Stimulated activated CD8-positive, alpha-beta memory T cell treated with anti-CD3 and anti-CD28 coated beads, Interleukin-12 subunit alpha, Interleukin-12 subunit beta, amount 100 ng/mL, for 24 hours (primary cell): ENCODE data around the gene PRM3.

Experiments
- DNase-seq: peaks from one replicate; pipeline ENCODE4 v3.0.0-alpha.2; 2020; ENCODE audit errors: extremely low read depth

Gene PRM3

DNA sequence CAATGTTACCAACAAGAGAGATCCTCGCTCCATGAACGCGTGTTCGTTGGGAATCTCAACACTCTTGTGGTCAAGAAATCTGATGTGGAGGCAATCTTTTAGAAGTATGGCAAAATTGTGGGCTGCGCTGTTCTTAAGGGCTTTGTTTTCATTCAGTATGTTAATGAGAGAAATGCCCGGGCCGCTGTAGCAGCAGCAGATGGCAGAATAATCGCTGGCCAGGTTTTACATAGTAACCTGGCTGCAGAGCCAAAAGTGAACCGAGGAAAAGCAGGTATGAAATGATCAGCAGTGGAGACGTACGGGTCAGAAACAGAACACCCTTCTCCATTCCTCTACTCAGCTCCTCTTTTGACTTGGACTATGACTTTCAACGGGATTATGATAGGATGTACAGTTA is 30.8 kb downstream of the PRM3 start:
- DNase-seq: no peak

DNA sequence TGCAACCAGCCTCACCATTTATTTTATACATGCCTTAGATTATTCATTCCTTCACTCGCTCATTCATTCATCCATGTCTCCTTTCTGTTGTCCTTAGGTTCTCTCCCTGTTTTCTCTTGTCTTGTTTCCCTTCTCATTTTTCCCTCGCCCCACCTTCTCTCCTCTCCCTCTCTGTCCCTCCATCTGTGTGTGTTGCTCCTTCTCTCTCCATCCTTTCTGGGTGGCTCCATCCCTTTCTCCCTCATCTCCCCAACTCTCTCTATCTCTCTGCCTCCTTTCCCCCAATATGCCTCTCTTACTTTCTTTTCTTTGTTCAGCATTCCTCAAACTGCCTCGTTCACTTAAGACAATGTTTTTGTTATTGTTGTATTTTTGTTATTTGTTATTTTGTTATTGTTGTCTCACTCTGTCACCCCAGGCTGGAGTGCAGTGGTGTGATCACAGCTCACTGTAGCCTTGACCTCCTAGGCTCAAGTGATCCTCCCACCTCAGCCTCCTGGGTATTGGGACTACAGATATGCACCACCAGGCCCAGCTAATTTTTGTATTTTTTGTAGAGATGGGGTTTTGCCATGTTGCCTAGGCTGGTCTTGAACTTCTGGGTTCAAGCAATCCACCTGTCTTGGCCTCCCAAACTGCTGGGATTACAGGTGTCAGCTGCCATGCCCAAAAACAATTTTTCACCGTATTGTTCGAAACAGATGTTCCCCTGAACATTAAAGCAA is 31.8 kb downstream of the PRM3 start:
- no peak for DNase-seq

DNA sequence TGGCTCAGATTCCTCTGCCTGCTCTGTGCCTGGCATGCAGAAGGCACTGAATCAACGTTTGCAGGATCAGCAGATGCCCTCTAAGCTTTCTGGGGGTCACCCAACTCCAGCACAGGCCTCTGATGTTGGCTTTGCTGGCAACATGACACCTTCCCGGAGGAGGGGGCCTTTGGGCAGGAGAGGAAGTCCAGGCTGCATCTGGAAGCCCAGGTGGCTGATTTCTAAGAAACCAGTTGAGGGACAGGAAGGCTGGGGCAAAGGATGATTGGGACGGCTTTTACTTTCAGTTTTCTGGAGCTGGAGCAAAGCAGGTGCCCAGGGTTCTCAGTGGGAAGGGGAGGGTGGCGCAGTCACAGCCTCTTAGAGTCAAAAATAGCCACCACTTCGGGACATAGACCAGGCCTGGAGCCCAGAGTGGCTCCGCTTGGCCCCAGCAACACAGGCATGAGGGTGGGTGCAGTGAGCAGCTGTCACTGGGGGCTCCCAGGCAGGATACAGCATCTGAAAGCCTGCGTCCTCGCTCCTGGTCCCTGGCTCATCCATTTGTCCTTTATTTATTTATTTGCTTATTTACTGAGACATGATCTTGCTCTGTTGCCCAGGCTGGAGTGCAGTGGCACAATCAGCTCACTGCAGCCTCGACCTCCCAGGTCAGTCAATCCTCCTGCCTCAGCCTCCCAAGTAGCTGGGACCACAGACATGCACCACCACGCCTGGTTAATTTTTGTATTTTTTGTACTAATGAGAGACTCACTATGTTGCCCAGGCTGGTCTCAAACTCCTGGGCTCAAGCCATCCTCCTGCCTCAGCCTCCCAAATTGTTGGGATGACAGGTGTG is 32.6 kb downstream of the PRM3 start:
- no peak for DNase-seq

DNA sequence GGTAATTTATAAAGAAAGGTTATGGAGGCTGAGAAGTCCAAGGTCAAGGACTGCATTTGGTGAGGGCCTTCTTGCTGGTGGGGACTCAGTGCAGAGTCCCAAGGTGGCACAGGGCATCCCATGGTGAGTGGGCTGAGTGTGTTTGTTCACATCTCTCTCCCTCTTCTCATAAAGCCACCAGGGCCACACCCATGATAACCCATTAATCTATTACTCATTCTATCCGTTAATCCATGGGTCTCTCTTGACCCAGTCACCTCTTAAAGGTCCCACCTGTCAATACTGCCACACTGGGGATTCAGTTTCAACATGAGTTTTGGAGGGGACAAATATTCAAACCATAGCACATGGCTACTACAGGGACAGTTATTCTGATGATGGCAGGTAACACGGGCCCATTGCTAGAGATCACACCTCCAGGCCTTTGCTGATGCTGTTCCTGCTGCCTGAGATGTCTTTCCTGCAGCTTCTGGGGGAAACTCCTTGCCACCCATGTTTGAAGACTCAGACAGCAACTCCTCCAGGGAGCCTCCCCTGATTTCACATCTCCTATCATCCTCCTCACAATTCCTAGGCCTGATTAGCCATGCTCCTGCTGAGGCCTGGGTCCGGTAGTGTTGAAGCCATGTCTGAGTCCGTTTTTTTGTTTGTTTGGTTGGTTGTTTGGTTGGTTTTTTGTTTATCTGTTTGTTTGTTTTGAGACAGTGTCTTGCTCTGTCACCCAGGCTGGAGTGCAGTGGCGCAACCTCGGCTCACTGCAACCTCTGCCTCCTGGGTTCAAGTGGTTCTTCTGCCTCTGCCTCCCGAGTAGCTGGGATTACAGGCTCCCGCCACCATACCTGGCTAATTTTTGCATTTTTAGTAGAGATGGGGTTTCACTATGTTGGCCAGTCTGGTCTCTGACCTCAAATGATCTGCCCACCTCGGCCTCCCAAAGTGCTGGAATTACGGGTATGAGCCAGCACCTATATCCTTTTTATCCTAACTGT is 33.5 kb downstream of the PRM3 start:
- no peak for DNase-seq

DNA sequence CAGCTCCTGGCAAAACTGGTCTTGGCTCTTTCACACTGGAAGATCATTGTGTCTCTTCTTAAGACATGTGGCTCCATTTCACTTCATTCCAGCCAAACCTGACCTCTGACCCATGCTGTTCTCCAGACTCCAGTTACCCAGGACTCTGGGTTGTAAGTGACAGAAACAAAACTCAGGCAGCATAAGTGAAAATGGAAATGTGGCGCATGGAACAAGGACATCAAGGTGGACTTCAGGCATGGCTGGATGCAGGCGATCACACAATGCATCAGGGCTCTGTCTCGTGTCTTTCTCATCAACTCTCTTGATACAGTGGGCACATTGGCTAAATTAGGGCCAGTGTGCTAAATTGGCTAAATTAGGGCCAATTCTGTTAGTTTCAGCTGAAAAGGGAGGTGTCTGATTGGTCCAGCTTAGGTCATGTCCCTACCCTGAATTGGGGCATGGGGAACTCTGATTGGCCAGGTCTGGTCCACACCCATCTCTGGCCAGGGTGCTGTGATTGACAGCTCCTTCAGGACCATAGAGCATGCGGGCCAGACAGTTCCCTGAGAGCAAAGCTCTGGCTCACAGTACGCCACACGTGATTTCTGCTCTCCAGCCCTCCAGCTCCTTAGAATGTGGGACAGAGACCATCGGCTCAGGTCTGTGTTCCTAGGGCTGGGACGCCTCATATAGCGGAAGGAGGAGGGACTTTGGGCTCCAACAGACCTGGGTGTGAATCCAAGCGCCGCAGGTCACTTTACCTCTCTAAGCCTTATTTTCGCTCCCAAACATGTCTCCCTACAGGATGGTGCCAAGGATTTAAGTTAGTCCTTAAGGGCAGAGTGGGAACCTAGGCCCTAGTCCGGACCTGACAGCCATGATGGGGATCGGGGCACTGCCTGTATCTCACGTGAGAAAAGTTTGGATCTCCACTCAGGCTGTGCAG is 34.9 kb downstream of the PRM3 start:
- DNase-seq: no peak

DNA sequence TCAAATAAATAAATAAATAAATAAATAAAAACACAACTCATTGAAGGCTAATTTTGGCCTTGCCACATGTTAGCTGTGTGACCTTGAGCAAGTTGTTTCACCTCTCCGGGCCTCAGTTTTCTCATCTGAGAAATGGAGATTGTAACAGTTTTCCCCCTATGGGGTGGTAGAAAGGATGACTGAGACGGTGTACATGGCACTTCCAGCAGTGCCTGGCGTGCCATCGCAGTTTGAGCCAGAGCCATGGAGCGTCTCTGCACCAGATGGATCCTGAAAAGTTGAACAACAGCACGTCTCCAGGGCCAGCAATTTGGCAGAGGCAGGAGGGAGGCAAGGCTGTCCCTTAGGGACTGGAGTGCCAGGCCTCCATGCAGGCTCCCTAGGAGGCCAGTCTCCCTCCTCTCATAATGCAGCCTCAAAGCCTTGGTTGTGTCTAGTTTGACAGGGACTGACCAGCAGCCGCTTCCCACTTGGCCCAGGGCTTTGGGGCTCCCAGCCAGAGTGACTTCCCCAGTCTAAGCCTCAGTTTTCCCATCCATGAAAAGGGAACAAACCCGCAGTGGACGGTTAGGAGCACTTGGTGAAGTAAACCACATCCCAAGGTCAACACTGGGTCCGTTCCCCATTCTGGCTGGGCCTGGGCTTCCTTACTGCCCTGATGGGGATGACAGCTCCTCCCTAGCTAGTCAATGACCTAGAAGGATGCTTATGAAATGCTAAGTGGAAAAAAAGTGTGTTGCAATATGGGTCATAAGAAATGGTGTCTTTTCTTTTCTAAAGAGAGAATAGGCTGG is 36.8 kb downstream of the PRM3 start:
- DNase-seq: no peak

DNA sequence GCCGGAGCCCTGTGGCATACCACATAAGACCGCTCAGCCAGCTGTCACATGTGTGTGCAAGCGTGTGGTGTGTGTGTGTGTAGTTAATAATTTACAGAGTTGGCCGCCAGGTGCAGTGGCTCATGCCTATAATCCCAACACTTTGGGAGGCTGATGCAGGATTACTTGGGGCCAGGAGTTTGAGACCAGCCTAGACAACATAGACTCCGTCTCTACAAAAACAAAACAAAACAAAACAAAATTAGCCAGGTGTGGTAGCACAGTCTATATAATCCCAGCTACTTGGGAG is 37.8 kb downstream of the PRM3 start:
- no peak for DNase-seq

DNA sequence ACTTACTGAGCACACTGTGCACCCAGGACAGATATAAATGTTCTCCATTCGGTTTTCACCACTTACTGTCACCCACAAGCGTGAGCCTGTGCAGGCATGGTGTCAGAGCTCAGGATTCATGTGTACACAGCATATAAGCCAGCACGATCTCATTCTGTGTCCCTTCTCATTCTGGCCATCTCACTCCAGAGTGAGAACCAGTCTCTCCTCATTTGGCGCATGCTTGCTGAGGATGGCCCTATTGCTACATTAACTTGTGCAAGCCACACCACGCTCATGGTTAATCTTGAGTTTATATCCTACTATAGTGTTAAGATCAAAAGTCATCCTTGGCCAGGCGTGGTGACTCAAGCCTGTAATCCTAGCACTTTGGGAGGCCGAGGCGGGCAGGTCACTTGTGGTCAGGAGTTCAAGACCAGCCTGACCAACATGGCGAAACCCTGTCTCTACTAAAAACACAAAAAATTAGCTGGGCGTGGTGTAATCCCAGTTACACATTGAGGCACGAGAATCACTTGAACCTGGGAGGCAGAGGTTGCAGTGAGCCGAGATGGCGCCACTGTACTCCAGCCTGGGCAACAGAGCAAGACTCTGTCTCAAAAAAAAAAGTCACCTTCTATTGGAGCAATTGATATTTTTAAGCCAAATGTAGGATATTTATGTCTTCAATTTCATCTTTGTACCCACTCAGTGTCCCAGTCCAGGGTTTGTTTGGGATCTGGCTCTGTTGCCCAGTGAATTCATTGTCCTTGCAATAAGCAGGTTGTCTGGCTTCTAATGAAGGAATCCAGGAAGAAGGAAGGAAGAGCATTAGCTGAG is 38.3 kb downstream of the PRM3 start:
- no peak for DNase-seq

DNA sequence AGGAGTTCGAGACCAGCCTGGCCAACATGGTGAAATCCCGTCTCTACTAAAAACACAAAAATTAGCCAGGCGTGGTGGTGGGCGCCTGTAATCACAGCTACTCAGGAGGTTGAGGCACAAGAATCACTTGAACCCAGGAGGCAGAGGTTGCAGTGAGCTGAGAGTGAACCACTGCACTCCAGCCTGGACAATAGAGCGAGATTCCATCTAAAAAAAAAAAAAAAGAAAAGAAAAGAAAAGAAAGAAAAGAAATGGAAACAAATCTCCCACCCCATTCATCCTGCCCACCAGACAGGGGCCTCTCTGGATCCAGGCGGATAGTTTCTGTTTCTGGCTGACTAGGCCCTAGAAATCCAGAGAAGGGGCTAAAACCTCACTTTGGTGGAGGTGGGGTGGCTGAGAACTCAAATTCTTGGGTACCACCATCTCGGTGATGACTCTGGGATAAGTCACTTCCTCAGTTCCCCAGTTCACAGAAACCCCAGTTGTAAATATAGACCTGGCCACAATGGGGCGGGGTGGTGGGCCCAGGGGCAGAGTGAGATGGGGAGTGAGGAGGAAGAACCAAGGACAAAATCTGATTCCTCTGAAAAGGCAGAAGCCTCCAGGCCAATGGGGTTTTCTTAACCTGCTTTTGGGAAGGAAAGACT is 39.6 kb downstream of the PRM3 start:
- peak; percentile 69 for DNase-seq

DNA sequence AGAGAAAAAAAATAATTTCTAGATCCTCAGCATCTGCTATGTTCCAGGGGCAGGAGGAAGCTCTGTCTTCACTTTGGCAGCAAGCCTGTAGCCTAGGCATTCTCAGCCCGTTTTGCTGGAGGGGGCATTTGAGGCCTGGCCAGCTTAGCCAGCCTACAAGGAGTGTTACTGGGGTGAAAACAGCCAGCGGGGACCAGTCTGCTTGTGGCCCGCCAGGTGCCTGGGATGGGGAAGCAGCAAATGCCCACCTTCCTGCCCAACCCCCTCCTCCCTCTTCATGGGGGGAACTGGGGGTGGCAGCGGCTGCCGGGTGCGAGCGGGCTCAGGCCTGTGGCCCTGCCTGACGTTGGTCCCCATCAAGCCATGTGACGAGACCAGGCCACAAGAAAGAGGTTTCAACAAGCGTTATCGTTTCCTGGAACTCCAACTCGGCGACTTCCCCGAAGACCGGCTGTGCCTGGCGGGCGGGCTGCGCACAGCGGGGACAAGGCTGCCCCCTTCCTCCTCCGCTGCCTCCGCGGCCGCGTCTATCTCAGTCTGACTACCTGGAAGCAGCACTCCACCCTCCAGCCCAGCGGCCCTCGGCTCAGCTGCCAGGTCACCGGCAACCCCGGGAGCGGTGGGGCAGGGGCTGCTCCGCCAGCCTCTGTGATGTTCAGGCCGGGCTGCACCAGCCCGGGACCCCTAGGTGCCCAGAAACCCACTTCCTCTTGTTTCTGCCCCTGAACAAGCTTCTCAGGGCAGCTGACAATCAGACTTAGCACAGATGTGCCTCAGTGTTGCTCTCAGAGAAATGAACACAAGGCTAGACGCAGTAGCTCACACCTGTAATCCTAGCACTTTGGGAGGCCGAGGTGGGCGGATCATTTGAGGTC is 40.3 kb downstream of the PRM3 start:
- DNase-seq: peak; percentile 82

DNA sequence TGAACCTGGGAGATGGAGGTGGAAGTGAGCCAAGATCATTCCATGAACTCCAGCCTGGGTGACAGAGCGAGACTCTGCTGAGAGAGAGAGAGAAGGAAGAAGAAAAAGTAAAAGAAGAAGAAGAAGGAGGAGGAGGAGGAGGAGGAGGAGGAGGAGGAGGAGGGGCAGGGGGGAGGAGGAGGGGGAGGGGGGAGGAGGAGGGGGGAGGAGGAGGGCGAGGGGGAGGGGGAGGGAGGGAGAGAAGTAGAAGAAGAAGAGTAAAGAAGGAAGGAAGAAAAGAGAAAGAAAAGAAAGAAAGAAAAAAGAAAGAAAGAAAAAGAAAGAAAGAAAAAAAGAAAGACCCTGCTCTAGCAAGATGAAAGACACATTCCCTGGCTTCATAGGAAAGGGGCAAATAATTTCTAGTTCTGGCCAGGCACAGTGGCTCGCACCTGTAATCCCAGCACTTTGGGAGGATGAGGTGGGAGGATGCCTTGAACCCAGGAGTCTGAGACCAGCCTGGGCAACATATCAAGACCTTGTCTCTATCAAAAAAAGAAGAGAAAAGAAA is 41.1 kb downstream of the PRM3 start:
- DNase-seq: no peak

DNA sequence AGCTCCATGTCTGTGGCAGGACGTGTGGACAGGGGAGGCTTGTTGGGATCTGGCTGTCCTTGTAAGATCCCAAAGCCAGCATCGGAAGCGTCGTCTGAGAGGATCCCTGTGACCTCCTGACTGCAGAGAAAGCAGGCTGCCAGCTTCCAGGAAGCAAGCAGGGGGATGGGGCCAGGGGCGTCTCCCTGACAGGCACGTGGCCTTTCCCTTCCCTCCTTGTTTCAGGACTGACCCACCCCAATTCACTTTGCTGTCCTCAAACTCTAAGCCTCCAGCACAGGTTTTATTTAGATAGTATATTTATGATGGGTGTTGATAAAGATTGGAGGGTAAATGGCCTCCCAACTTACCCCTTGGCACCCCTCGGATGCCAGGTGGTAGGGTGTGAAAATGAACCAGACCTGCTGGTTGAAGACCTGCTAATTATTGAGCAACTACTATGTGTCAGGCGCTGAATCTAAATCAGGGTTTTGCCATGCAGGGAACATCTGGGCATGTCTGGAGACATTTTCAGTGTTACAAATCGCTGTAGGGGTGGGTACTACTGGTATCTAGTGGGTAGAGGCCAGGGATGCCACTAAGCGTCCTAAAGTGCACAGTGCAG is 42.0 kb downstream of the PRM3 start:
- no peak for DNase-seq

DNA sequence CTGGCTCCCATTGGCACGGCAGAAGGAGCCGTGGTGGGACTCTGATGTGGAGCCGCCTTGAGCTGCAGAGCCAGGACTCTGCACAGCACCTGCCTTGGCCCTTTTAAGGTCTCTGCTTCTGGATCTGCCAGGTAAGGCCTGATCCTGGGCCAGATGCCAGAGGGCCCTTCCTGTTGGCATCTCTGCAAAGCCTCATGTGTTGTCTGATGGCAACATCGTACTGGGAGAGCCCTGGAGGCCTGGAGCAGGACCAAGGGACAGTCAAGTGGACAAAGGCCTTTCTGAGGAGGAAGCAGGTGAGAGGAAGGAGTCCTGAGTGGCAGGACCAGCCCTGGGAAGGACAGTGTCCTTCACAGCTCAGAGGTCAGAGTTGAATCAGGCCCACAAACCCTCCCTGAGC is 43.5 kb downstream of the PRM3 start:
- no peak for DNase-seq

DNA sequence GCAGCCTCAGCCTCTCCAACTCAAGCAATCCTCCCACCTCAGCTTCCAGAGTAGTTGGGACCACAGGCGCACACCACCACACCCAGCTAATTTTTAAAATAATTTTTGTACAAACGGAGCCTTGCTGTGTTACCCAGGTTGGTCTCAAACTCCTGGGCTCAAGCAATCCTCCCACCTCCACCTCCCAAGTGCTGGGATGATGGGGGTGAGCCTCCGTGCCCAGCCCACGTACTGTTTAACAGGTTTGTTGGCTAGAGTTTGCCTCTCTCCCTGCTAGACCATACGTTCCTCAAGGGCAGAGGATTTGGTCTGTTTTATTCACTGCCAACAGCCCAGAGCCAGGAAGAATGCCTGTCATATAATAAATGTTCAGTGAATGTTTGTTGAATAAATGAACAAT is 44.0 kb downstream of the PRM3 start:
- DNase-seq: no peak

DNA sequence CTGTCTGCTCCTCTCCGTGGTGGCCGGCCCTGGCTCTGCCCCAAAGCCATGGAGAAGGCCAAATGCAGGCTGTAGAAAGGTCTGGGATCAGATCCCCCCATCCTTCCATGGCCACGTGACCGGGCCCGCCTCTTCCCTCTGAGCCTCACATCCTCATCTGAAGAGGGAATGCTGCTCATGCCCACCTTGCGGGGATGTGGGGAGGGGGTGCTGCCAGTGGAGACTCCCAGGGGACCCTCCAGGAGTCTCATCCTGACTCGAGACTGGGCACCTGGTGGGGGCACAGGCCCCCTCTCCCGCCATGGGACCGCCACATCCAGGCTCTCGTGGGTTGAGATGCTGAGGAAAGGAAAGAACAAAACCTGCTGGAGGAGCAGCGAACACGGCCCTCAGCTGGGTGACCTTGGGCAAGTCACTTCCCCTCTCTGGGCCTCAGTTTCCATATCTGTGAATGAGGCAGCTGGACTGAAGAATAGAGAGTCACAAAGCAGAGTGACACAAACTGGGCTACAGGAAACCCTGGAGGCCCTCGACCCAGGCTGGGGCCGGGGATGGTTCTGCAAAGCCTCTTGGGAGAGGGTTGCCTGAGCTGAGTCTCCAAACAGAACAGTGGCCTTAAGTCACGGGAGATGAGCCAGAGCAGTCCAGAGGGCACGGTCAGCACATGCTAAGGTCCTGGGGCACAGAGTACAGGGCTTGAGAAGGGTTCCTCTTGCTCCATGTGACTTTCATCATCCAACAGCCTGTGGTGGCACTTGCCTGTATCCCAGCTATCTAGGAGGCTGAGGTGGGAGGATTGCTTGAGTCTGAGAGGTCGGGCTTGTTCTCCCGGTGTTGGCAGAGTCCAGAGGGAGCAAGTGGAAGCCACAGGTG is 47.5 kb downstream of the PRM3 start:
- no peak for DNase-seq
